HFFc6 (cell line): ENCODE data around the gene PAPPA2. TPM values are rescaled to one million over a fixed set of nuclear protein-coding genes. Genes with fewer than 3 reads are reported as not detected.
"Not testable (repeated sequence)": the region's sequence is repeated elsewhere in the genome, so short reads cannot be mapped to it uniquely, and the experiment has no call there.

Source experiments
- DNase-seq: peaks from one replicate; pipeline ENCODE4 v3.0.0-alpha.2; 2018
- H3K27ac Mint-ChIP-seq: 2 replicates; pipeline ENCODE4 v1.8.0; 2020; ENCODE audit warnings: mild to moderate bottlenecking, mixed read lengths
- H3K27me3 Mint-ChIP-seq: 2 replicates; pipeline ENCODE4 v1.8.0; 2021; ENCODE audit warnings: mild to moderate bottlenecking, moderate library complexity, mixed read lengths; ENCODE audit not compliant: insufficient read depth
- H3K36me3 Mint-ChIP-seq: 2 replicates; pipeline ENCODE4 v1.8.0; 2021; ENCODE audit warnings: low read depth, mixed read lengths
- H3K4me1 Mint-ChIP-seq: 2 replicates; pipeline ENCODE4 v1.8.0; 2020; ENCODE audit warnings: low read depth, mixed read lengths
- H3K4me3 Mint-ChIP-seq: 2 replicates; pipeline ENCODE4 v1.8.0; 2020; ENCODE audit warnings: mild to moderate bottlenecking, moderate library complexity, mixed read lengths
- H3K9me3 Mint-ChIP-seq: 2 replicates; pipeline ENCODE4 v1.8.0; 2020; ENCODE audit warnings: mild to moderate bottlenecking, mixed read lengths
- total RNA-seq, 6 experiments: library from RNA; stranded (reverse); fragmentation: NEBNext Ultra II Directional; extraction: Animal tissue kit (Norgen Biotek cat#: 25700); gene quantifications; 2 replicates in 1 of 6; 3 replicates in 5 of 6; pipeline ENCODE4 v1.2.3, GENCODE V29; 2021
- TF ChIP-seq, protein P1 (sequence below): fragments of 200-600 bp; sonication (generic); IDR thresholded peaks from 2 replicates; pipeline ENCODE4 v1.5.0; 2021; ENCODE audit warnings: antibody characterized with exemption, mild to moderate bottlenecking

The PAPPA2 gene
- total RNA-seq, 6 experiments from 2014 or later = 0.16 to 1.1 (median 0.42) TPM

GRCh38 chr1:176444286-176444685 lies 18.7 kb upstream of the PAPPA2 start:
- TF ChIP-seq, protein P1, sequence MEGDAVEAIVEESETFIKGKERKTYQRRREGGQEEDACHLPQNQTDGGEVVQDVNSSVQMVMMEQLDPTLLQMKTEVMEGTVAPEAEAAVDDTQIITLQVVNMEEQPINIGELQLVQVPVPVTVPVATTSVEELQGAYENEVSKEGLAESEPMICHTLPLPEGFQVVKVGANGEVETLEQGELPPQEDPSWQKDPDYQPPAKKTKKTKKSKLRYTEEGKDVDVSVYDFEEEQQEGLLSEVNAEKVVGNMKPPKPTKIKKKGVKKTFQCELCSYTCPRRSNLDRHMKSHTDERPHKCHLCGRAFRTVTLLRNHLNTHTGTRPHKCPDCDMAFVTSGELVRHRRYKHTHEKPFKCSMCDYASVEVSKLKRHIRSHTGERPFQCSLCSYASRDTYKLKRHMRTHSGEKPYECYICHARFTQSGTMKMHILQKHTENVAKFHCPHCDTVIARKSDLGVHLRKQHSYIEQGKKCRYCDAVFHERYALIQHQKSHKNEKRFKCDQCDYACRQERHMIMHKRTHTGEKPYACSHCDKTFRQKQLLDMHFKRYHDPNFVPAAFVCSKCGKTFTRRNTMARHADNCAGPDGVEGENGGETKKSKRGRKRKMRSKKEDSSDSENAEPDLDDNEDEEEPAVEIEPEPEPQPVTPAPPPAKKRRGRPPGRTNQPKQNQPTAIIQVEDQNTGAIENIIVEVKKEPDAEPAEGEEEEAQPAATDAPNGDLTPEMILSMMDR = no peak
- DNase-seq = no peak
- no peak overlapping the region for H3K4me3 Mint-ChIP-seq
- H3K27me3 Mint-ChIP-seq = peaks cover 4% of the 10 kb centered on the region
- no peaks in the 10 kb centered on the region for H3K4me1 Mint-ChIP-seq
- H3K9me3 Mint-ChIP-seq = peaks cover 22% of the 10 kb centered on the region
- no peak overlapping the region for H3K27ac Mint-ChIP-seq
- H3K36me3 Mint-ChIP-seq = no peaks in the 10 kb centered on the region

GRCh38 chr1:176445402-176445801 lies 17.6 kb upstream of the PAPPA2 start:
- Mint-ChIP-seq H3K4me3 (no peak overlapping the region), H3K27me3 (peaks cover 4% of the 10 kb centered on the region), H3K36me3 (no peaks in the 10 kb centered on the region), H3K9me3 (peaks cover 22% of the 10 kb centered on the region), H3K4me1 (no peaks in the 10 kb centered on the region), H3K27ac (no peak overlapping the region)
- no peak for DNase-seq
- TF ChIP-seq, protein P1 = no peak

DNA sequence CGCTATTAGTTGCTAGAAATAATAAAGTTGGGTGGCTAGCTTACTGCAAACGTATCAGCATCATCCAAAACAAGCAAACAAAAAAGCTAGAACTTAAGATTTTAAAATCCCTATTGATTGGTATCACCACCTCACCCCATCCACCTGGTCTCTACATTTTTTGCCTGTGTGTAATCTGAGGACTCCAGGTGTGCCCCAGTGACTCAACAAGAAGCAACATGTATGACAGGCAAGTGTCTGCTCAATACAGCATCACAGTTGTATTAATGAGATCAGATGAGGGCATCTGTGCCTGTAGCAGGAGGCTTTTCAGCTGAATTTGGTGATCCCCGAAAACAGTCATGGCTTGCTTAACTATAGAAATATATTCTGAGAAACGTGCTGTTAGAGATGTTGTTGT lies 14.6 kb upstream of the PAPPA2 start:
- no peak overlapping the region for H3K4me3 Mint-ChIP-seq
- H3K27ac Mint-ChIP-seq = no peak overlapping the region
- peaks cover 1% of the 10 kb centered on the region; the same call in 1 of the 2 replicates for H3K27me3 Mint-ChIP-seq
- no peaks in the 10 kb centered on the region for H3K4me1 Mint-ChIP-seq
- peaks cover 19% of the 10 kb centered on the region for H3K9me3 Mint-ChIP-seq
- no peaks in the 10 kb centered on the region for H3K36me3 Mint-ChIP-seq
- TF ChIP-seq, protein P1 = no peak
- DNase-seq = no peak

GRCh38 chr1:176450526-176450925 lies 12.4 kb upstream of the PAPPA2 start:
- no peak for DNase-seq
- TF ChIP-seq, protein P1 = no peak
- H3K4me1 Mint-ChIP-seq = no peaks in the 10 kb centered on the region
- peaks cover 1% of the 10 kb centered on the region; the same call in 1 of the 2 replicates for H3K27me3 Mint-ChIP-seq
- peaks cover 18% of the 10 kb centered on the region for H3K9me3 Mint-ChIP-seq
- no peak overlapping the region for H3K27ac Mint-ChIP-seq
- no peaks in the 10 kb centered on the region for H3K36me3 Mint-ChIP-seq
- H3K4me3 Mint-ChIP-seq = no peak overlapping the region

- H3K4me3 Mint-ChIP-seq, H3K4me1 Mint-ChIP-seq, H3K27ac Mint-ChIP-seq, H3K27me3 Mint-ChIP-seq, H3K36me3 Mint-ChIP-seq, DNase-seq: not testable (repeated sequence)
- H3K9me3 Mint-ChIP-seq = peaks cover 19% of the 10 kb centered on the region
Observed at GRCh38 chr1:176451741-176452140, 11.2 kb upstream of the PAPPA2 start.

DNA sequence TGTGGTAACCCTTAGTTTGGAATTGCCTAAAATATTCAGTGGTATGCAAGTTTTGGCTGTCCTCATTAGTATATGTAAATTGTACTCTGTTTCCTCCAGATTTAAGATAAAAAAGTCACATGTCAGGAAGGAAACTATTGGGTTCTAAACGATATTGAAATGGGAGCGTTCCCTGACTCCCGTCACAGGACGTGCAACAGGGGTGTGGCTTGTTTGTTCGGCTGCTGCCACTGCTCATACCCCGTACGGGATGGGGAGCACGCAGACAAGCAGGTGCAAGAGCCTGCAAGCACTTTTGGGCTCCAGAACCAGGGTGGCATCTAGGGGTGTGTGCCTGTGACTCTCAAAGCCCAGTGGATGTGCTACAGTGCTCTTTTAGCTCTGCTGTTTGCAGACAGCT lies 6.2 kb upstream of the PAPPA2 start:
- H3K4me1 Mint-ChIP-seq = no peaks in the 10 kb centered on the region
- H3K9me3 Mint-ChIP-seq = peaks cover 45% of the 10 kb centered on the region
- H3K27me3 Mint-ChIP-seq = peaks cover 1% of the 10 kb centered on the region; the same call in 1 of the 2 replicates
- H3K36me3 Mint-ChIP-seq = no peaks in the 10 kb centered on the region
- no peak overlapping the region for H3K27ac Mint-ChIP-seq
- TF ChIP-seq, protein P1 = no peak
- no peak for DNase-seq
- no peak overlapping the region for H3K4me3 Mint-ChIP-seq
